KMS-11 (cell line): ENCODE data around the gene CHD9.
"Not testable (repeated sequence)": the region's sequence is repeated elsewhere in the genome, so short reads cannot be mapped to it uniquely, and the experiment has no call there.

Source experiments
- H2AFZ ChIP-seq: fragments of 200-600 bp; sonication (generic); 2 replicates; pipeline ENCODE4 v1.6.1; 2016; ENCODE audit warnings: antibody characterized with exemption, mixed run types, low read depth
- H3K27ac ChIP-seq: fragments of 200-600 bp; sonication (generic); 2 replicates; pipeline ENCODE4 v1.6.1; 2016; ENCODE audit warnings: mild to moderate bottlenecking, mixed run types
- H3K27me3 ChIP-seq: fragments of 200-600 bp; sonication (generic); 2 replicates; pipeline ENCODE4 v1.6.1; 2017; ENCODE audit warnings: mild to moderate bottlenecking, low read depth, mixed run types, moderate library complexity; ENCODE audit not compliant: insufficient read depth
- H3K36me3 ChIP-seq: fragments of 200-600 bp; sonication (generic); 2 replicates; pipeline ENCODE4 v1.6.1; 2017; ENCODE audit warnings: mild to moderate bottlenecking, mixed run types; ENCODE audit not compliant: insufficient read depth
- H3K4me1 ChIP-seq: fragments of 200-600 bp; sonication (generic); 2 replicates; pipeline ENCODE4 v1.6.1; 2016; ENCODE audit warnings: mild to moderate bottlenecking, low read depth, mixed run types; ENCODE audit not compliant: poor library complexity, severe bottlenecking
- H3K4me2 ChIP-seq: fragments of 200-600 bp; sonication (generic); 2 replicates; pipeline ENCODE4 v1.7.0; 2016; ENCODE audit warnings: mild to moderate bottlenecking, mixed run types
- H3K4me3 ChIP-seq: fragments of 200-600 bp; sonication (generic); IDR thresholded peaks from 2 replicates; pipeline ENCODE4 v1.6.1; 2017; ENCODE audit warnings: low read depth, low read length, mixed read lengths; ENCODE audit not compliant: insufficient read depth
- H3K79me2 ChIP-seq: fragments of 200-600 bp; sonication (generic); 2 replicates; pipeline ENCODE4 v1.6.1; 2016; ENCODE audit warnings: low read depth, mixed run types; ENCODE audit not compliant: insufficient read depth
- H3K9ac ChIP-seq: fragments of 200-600 bp; sonication (generic); 2 replicates; pipeline ENCODE4 v1.6.1; 2016; ENCODE audit warnings: mild to moderate bottlenecking, mixed run types
- H4K20me1 ChIP-seq: fragments of 200-600 bp; sonication (generic); 2 replicates; pipeline ENCODE4 v1.6.1; 2016; ENCODE audit warnings: mild to moderate bottlenecking, mixed run types; ENCODE audit not compliant: insufficient read depth
- TF ChIP-seq, protein P1 (sequence below): fragments of 200-600 bp; sonication (generic); conservative IDR thresholded peaks from 2 replicates; pipeline ENCODE4 v1.6.1; 2017; ENCODE audit warnings: low read depth, mild to moderate bottlenecking, antibody characterized with exemption, low read length, moderate library complexity, mixed read lengths

The CHD9 gene

GRCh38 chr16:53262645-53263044, 207.9 kb downstream of the CHD9 start:
- no peaks in the 10 kb centered on the region for H4K20me1 ChIP-seq
- H3K36me3 ChIP-seq, result no peaks in the 10 kb centered on the region
- no peaks in the 10 kb centered on the region for H3K27me3 ChIP-seq
- no peaks in the 10 kb centered on the region for H3K4me1 ChIP-seq
- TF ChIP-seq, protein P1, sequence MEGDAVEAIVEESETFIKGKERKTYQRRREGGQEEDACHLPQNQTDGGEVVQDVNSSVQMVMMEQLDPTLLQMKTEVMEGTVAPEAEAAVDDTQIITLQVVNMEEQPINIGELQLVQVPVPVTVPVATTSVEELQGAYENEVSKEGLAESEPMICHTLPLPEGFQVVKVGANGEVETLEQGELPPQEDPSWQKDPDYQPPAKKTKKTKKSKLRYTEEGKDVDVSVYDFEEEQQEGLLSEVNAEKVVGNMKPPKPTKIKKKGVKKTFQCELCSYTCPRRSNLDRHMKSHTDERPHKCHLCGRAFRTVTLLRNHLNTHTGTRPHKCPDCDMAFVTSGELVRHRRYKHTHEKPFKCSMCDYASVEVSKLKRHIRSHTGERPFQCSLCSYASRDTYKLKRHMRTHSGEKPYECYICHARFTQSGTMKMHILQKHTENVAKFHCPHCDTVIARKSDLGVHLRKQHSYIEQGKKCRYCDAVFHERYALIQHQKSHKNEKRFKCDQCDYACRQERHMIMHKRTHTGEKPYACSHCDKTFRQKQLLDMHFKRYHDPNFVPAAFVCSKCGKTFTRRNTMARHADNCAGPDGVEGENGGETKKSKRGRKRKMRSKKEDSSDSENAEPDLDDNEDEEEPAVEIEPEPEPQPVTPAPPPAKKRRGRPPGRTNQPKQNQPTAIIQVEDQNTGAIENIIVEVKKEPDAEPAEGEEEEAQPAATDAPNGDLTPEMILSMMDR, result no peak
- no peak overlapping the region for H3K9ac ChIP-seq
- no peak overlapping the region for H3K4me2 ChIP-seq
- H3K27ac ChIP-seq, result no peak overlapping the region
- H3K4me3 ChIP-seq, result no peak overlapping the region
- no peaks in the 10 kb centered on the region for H3K79me2 ChIP-seq
- H2AFZ ChIP-seq, result no peak overlapping the region

- TF ChIP-seq, protein P1, result no peak
- Histone ChIP-seq H2AFZ (no peak overlapping the region), H3K36me3 (no peaks in the 10 kb centered on the region), H3K27me3 (no peaks in the 10 kb centered on the region), H4K20me1 (no peaks in the 10 kb centered on the region), H3K4me3 (no peak overlapping the region), H3K4me1 (no peaks in the 10 kb centered on the region), H3K9ac (no peak overlapping the region), H3K79me2 (no peaks in the 10 kb centered on the region), H3K27ac (no peak overlapping the region), H3K4me2 (no peak overlapping the region)
Observed at GRCh38 chr16:53266156-53266555, 211.4 kb downstream of the CHD9 start.

GRCh38 chr16:53278498-53278897, 223.7 kb downstream of the CHD9 start:
- H3K4me1 ChIP-seq, H4K20me1 ChIP-seq, H3K79me2 ChIP-seq, H3K4me3 ChIP-seq, H3K4me2 ChIP-seq, H3K9ac ChIP-seq, H3K27me3 ChIP-seq, H2AFZ ChIP-seq, H3K27ac ChIP-seq, H3K36me3 ChIP-seq: not testable (repeated sequence)

- no peak overlapping the region for H2AFZ ChIP-seq
- no peak overlapping the region for H3K4me3 ChIP-seq
- no peaks in the 10 kb centered on the region for H3K27me3 ChIP-seq
- TF ChIP-seq, protein P1, result no peak
- H4K20me1 ChIP-seq, result no peaks in the 10 kb centered on the region
- H3K36me3 ChIP-seq, result no peaks in the 10 kb centered on the region
- no peak overlapping the region for H3K4me2 ChIP-seq
- H3K4me1 ChIP-seq, result no peaks in the 10 kb centered on the region
- H3K79me2 ChIP-seq, result no peaks in the 10 kb centered on the region
- no peak overlapping the region for H3K27ac ChIP-seq
- H3K9ac ChIP-seq, result no peak overlapping the region
Observed at GRCh38 chr16:53281280-53281679, 226.5 kb downstream of the CHD9 start.

DNA sequence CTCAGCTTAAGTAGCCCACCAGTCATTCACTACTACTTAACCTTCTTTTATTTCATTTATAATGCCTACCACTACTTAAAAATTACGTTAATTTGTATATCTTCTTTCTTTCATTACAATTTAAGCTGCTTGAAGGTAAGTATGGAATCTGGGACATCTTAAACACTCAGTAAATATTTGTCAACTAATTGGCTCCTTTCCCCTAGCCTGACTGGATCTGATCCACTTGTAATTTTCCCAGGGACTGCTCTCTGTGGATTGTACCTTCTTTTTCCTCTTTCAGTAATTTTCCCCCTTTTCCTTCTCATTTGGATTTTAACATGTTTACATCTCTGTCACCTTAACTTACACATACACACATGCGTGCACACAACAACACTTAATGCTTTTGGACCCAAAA, 227.1 kb downstream of the CHD9 start:
- no peak overlapping the region for H3K9ac ChIP-seq
- H3K36me3 ChIP-seq, result no peaks in the 10 kb centered on the region
- H3K79me2 ChIP-seq, result no peaks in the 10 kb centered on the region

More for the DNA sequence above, 227.1 kb downstream of the CHD9 start:
- no peak overlapping the region for H3K4me3 ChIP-seq
- no peaks in the 10 kb centered on the region for H4K20me1 ChIP-seq
- no peak overlapping the region for H3K4me2 ChIP-seq
- H3K27me3 ChIP-seq, result no peaks in the 10 kb centered on the region
- H3K4me1 ChIP-seq, result no peaks in the 10 kb centered on the region
- TF ChIP-seq, protein P1, result no peak
- no peak overlapping the region for H3K27ac ChIP-seq
- H2AFZ ChIP-seq, result no peak overlapping the region
